HG03575 (cell line): ENCODE data around the gene TP53RK.

Source experiments
- ATAC-seq: cut with Tn5 transposase; IDR thresholded peaks from one replicate; pipeline ENCODE4 v1.9.1; 2021; ENCODE audit not compliant: unreplicated experiment, insufficient number of reproducible peaks, low FRiP score; ENCODE audit errors: extremely low read depth

Gene TP53RK

DNA sequence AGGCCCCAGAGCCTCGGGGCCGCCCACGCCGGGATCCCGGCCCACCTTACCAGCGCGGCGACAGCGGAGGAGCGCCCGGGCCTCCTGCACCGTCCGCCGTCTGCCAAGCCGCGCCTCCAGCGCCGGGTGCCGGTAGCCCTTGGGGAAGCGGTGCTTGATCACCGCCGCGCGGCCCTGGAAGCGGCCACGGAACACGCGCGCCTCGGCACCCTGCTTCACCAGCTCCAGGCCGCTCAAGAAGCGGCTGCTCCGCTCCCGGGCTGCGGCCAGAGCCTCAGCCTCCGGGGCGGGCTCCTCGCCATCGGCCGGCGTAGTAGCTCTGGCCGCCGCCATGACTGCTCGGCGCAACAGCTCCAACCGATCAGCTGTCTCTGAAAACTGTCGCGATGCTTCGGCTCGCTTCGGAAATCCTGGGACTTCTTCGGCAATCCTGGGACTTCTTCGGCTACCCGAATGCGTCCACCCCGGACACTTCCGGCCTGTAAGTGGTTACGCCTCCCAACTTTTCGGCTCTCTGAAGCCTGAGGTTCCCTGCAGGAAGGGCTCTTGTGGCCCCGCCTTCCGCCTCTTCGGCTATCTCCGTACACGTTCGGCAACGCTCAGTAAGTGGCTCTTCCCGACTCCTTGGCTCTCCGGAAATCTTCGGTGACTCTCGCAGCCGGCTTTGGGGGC is at the start of gene TP53RK:
TP53RK (minus strand) TSS at position 363 of the 672 bp plus-strand sequence; CDS start at position 333, 30 bp downstream.
- peak; percentile 74 for ATAC-seq

GRCh38 chr20:46735436-46735835 is 46.2 kb upstream of the TP53RK start:
- ATAC-seq, result no peak

DNA sequence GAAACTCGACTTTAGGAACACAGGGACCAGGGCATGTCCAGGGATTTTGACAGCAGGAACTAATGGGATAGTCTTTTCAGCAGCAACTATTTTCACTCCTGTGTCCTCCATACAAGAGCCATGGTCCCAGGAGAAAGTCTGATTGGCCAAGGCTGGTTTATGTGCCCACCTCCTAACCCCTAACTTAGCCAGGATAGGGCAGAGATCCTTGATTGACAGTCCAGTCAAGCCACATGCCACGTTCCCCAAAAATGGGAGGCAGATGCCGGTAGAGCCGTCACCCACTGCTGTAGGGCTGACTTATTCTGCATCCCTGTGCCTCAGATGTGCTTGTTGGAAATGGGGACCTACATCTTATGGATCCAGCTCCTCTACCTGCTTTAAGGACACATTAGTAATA is 42.5 kb upstream of the TP53RK start:
- no peak for ATAC-seq

DNA sequence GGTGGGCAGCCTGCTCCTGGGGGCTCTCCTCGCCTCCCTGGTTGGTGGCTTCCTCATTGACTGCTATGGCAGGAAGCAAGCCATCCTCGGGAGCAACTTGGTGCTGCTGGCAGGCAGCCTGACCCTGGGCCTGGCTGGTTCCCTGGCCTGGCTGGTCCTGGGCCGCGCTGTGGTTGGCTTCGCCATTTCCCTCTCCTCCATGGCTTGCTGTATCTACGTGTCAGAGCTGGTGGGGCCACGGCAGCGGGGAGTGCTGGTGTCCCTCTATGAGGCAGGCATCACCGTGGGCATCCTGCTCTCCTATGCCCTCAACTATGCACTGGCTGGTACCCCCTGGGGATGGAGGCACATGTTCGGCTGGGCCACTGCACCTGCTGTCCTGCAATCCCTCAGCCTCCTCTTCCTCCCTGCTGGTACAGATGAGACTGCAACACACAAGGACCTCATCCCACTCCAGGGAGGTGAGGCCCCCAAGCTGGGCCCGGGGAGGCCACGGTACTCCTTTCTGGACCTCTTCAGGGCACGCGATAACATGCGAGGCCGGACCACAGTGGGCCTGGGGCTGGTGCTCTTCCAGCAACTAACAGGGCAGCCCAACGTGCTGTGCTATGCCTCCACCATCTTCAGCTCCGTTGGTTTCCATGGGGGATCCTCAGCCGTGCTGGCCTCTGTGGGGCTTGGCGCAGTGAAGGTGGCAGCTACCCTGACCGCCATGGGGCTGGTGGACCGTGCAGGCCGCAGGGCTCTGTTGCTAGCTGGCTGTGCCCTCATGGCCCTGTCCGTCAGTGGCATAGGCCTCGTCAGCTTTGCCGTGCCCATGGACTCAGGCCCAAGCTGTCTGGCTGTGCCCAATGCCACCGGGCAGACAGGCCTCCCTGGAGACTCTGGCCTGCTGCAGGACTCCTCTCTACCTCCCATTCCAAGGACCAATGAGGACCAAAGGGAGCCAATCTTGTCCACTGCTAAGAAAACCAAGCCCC is 36.2 kb upstream of the TP53RK start:
- no peak for ATAC-seq

DNA sequence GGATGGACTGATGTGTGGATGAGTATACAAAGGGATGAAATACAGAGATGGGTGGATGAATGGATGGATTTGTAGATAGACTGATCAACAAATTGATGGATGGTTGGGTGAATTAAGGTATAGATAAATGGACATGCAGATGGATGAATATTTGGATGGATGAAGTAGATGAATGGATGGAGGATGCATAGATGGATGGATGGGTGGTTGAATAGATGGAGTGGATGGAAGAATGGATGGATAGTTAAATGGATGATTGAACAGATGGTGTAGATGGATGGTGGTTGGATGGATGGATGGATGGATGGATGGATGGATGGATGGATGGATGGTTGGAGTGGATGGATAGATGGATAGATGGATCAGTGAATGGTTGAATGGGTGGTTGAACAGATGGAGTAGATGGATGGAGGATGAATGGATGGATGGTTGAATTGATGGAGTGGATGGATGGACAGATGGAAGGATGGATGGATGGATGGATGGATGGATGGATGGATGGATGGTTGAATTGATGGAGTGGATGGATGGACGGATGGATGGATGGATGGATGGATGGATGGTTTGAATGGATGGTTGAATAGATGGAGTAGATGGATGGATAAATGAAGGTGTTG is 35.2 kb upstream of the TP53RK start:
- ATAC-seq, result no peak

DNA sequence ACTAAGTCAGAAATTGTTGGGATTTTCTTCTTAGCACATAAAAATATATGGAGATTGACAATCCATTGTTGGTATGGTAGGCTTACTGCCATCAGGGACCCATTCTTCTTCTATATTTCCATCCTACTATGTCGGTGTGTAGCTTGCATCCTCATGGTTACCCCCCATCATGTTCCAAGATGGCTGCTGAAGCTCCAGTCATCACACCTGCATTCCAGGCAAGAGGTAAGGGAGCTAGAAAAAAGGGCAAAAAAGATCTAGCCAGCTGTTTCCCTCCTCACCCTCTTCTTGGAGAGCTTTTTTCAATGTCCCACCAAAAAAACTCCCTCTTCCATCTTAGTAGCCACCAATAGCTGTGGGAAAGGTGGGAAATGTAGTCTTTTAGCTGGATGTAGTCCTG is 33.8 kb upstream of the TP53RK start:
- ATAC-seq, result no peak

GRCh38 chr20:46722450-46722849 is 33.2 kb upstream of the TP53RK start:
- no peak for ATAC-seq

GRCh38 chr20:46721476-46721875 is 32.2 kb upstream of the TP53RK start:
- no peak for ATAC-seq

DNA sequence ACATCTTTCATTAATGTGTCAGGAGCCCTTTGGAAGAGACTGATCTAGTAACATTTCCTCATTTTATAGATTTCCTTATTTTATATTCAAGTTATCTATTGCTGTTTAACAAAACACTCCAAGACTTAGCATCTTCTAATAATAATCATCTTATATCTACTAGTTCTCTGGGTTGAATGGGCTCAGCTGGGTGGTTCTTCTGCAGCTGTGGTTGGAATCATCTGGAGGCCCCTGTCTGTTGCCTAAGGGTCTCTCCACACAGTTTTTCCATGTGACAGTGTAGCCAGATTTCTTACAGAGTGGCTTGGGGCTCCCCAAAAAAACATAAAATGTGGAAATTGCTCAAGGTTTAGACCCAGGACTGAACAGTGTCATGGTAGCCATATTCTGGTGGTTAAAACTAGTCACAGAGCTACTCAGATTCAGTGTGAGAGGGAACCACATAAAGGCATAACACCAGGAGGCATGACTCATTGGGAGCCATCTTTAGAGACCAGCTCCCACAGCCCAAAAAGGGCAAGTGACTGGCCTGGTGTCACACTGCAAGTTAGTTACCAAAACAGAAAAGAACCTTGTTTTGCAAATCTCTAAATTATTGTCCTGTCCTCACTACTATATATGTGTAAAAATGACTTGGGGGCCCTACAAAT is 31.7 kb upstream of the TP53RK start:
- no peak for ATAC-seq

- ATAC-seq, result no peak
Observed at GRCh38 chr20:46720019-46720418, 30.8 kb upstream of the TP53RK start.

GRCh38 chr20:46717818-46718541 is 28.7 kb upstream of the TP53RK start:
- no peak for ATAC-seq

- no peak for ATAC-seq
Observed at GRCh38 chr20:46715292-46715756, 26.1 kb upstream of the TP53RK start.

DNA sequence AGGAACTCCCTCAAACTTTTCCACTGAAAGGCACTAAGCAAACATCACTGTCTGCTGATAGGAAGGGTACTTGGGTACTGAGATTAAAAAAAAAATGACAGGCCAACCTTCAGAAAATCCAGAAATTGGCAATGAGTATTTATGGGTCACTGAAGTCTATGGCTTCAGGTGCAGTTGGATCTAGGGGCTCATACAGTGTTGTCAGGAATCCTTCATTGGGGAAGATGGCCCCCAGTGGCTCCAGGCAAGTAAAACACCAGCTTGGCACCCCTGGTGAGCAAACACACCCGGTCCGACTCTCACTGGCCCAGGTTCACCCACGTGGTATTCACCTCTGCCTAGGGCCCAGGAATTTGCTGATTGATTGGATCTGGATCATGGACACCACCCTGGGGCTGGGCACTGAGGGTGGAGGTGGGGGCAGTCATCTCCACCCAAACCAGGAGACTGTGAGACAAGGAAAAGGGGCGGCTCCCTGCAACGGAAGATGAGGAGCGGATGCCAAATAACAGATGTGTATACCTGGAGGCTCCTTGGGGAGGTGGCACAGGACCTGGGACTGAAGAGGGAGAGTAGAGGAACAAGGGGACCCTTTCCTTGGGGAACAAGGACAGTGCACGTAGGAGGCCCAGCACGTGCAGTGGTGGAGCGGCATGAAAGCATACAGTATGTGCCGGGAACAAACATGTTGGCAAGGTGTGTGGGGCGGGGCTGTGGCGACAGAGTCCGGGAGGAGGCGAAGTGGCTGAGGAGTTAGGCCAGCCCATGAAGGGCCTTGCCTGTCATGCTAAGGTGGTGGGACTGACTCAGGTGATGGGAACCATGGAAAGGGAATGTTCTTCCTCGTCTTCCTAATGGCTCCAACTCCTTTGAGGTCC is 25.0 kb upstream of the TP53RK start:
- no peak for ATAC-seq

GRCh38 chr20:46712056-46712636 is 22.9 kb upstream of the TP53RK start:
- no peak for ATAC-seq

GRCh38 chr20:46710153-46710913 is 21.1 kb upstream of the TP53RK start:
- ATAC-seq, result no peak

GRCh38 chr20:46709459-46710152 is 20.4 kb upstream of the TP53RK start, which contains the start of gene SLC2A10:
TSS of gene SLC2A10 (plus strand) at chr20:46709649. CDS start at chr20:46709737, 88 bp downstream.
- ATAC-seq, result no peak
